Activated T-helper 1 cell treated with anti-CD3 and anti-CD28 coated beads, Interleukin-12 subunit alpha, Interleukin-12 subunit beta, Interleukin-2, Interleukin-4 antibody, amounts not matched to agents 30 ng/mL and 10 ng/mL and 1 ng/mL, durations not matched to agents 14 hours and 24 hours and 36 hours (primary cell): Measurements from ENCODE around the gene SNAI3. TPM values are rescaled to one million over a fixed set of nuclear protein-coding genes. Genes with fewer than 3 reads are reported as not detected.

Experiments used
- DNase-seq: peaks from one replicate; pipeline ENCODE4 v3.0.0; 2021; ENCODE audit warnings: low spot score
- H3K27ac Mint-ChIP-seq: one replicate; pipeline ENCODE4 v1.8.0; 2021; ENCODE audit warnings: mild to moderate bottlenecking, mixed read lengths
- H3K27me3 Mint-ChIP-seq: one replicate; pipeline ENCODE4 v1.8.0; 2022; ENCODE audit warnings: mild to moderate bottlenecking, moderate library complexity, mixed read lengths; ENCODE audit not compliant: insufficient read depth
- H3K36me3 Mint-ChIP-seq: one replicate; pipeline ENCODE4 v1.8.0; 2021; ENCODE audit warnings: low read depth, mixed read lengths
- H3K4me1 Mint-ChIP-seq: one replicate; pipeline ENCODE4 v1.8.0; 2021; ENCODE audit warnings: low read depth, mixed read lengths
- H3K4me3 Mint-ChIP-seq: one replicate; pipeline ENCODE4 v1.8.0; 2021; ENCODE audit warnings: mild to moderate bottlenecking, moderate library complexity, mixed read lengths
- H3K9me3 Mint-ChIP-seq: one replicate; pipeline ENCODE4 v1.8.0; 2021; ENCODE audit warnings: mixed read lengths
- intact Hi-C: fragments of 100-400 bp; cut with micrococcal nuclease; formaldehyde crosslinking; loops from one replicate; pipeline ENCODE4 v1.15.1; 2024
- total RNA-seq: library from RNA; stranded (reverse); gene quantifications from 2 replicates; pipeline ENCODE4 v1.2.3, GENCODE V29; 2022

SNAI3 gene
- total RNA-seq: 1.8 and 2.4 TPM in 2 replicates

DNA sequence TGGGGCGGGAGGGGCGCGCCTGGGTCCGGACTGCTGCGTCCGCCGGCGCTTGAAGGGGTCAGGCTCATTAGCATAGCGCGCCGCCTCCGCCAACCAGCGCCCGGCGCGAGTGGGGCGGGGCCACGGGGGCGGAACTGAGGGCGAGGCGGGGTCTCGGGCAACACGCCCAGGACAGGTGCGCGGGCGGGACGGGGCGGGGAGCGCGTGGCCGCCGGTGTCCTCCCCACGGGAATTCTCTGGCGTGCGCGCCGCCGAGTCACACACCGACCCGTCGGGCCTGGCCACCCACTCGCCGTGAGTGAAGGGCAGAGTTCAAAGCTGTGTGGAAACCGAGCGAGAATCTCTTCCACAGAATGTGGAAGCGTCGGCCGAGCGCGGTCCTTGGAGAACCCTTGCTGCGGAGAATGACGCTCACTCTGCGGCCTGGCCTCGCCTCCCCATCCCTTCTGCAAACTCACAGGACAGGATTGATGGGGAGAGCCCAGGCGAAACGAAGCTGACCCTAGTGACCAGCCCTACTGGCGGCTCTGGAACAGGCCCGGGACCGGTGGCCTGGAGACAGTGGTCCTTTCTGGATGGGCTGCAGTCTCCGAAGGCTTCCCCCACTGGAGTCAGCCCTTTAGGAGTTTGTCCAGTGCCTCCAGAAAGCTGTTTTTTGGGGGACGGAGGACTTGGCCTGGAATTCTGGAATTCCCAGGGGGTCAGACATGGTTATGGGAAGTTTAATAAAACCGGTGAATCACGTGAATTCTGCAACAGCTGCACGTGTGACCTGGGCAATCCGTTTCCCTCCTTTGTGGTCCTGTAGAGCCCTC is at the start of gene SNAI3:
Gene SNAI3, minus strand, starts transcription at position 69 of the 815 bp plus-strand sequence. CDS start 101 bp downstream, outside the sequence.
- peaks cover 3% of the 10 kb centered on the region for H3K27me3 Mint-ChIP-seq
- intact Hi-C loops: loop anchor here (1.0 kb wide), 3 partner anchors 15 to 35 kb away; partner anchors contain the start of genes CYBA and MVD
- peaks cover 46% of the 10 kb centered on the region for H3K4me1 Mint-ChIP-seq
- DNase-seq: peak; percentile 87
- H3K9me3 Mint-ChIP-seq: no peaks in the 10 kb centered on the region
- peaks cover 1% of the 10 kb centered on the region for H3K36me3 Mint-ChIP-seq
- peak within 1 kb of the TSS; percentile 80 for H3K4me3 Mint-ChIP-seq
- no peak within 1 kb of the TSS for H3K27ac Mint-ChIP-seq

DNA sequence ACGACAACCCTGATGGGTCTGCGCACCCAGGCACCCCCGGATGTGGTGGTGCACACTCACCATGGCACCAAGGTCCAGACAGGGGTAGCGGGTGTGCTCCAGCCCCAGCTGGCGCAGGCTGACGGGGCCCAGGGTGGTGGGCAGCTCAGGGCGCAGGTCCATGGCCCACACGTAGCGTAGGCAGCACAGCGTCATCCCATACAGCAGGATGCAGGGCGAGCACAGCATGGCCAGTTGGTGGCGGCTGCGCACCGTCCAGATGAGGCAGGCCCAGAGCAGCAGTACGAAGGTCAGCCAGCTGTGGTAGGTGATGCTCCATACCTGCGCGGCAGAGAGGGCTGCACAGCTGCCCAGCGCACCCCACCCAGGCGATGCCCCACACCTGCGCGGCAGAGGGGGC is 49.8 kb upstream of the SNAI3 start:
- Mint-ChIP-seq H3K36me3 (peaks cover 5% of the 10 kb centered on the region), H3K9me3 (no peaks in the 10 kb centered on the region), H3K27ac (no peak overlapping the region), H3K4me3 (no peak overlapping the region), H3K4me1 (no peaks in the 10 kb centered on the region), H3K27me3 (no peaks in the 10 kb centered on the region)
- DNase-seq: no peak
- intact Hi-C loops: loop anchor here (2.0 kb wide), 1 partner anchor 481 kb away; the partner anchor contains the start of gene ZNF778

DNA sequence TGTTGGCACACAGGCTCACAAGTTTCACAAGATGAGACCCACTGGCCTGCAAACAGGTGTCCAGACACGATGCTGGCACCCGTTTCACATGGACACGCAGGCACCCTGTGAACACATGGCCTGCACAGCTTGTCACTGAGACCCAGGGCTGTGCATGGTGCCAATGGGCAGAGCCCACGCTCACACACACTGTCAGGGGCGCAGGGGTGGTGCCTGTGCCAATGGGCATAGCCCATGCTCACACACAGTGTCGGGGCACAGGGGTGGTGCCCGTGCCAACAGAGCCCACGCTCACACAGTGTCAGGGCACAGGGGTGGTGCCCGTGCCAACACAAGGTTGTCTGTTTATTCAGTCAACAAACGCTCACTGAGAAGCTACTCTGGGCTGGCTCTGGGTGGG is 49.3 kb upstream of the SNAI3 start:
- Mint-ChIP-seq H3K4me3 (no peak overlapping the region), H3K27ac (no peak overlapping the region), H3K36me3 (peaks cover 10% of the 10 kb centered on the region), H3K9me3 (no peaks in the 10 kb centered on the region), H3K4me1 (no peaks in the 10 kb centered on the region), H3K27me3 (no peaks in the 10 kb centered on the region)
- no peak for DNase-seq
- intact Hi-C loops: loop anchor here (2.0 kb wide), 1 partner anchor 481 kb away; the partner anchor contains the start of gene ZNF778

DNA sequence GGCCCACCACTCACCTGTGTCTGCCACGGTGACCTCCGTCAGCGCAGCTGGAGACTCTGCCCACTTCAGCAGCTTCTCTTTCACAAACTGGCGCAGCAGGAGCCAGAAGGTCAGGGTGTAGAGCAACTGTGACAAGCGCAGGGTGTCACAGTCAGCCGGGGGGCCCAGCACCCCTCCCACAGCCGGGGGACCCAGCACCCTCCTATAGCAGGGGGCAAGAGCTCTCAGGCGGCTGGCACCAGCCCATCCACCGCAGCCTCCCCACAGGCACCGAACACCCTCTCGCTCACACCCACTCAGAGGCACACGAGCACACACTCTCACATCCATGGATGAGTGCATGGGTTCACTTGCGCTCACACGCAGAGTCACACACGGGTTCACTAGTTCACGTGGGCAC is 48.8 kb upstream of the SNAI3 start:
- Mint-ChIP-seq H3K9me3 (no peaks in the 10 kb centered on the region), H3K27ac (no peak overlapping the region), H3K36me3 (peaks cover 11% of the 10 kb centered on the region), H3K27me3 (no peaks in the 10 kb centered on the region), H3K4me3 (no peak overlapping the region), H3K4me1 (no peaks in the 10 kb centered on the region)
- intact Hi-C loops: no loop called here
- no peak for DNase-seq

DNA sequence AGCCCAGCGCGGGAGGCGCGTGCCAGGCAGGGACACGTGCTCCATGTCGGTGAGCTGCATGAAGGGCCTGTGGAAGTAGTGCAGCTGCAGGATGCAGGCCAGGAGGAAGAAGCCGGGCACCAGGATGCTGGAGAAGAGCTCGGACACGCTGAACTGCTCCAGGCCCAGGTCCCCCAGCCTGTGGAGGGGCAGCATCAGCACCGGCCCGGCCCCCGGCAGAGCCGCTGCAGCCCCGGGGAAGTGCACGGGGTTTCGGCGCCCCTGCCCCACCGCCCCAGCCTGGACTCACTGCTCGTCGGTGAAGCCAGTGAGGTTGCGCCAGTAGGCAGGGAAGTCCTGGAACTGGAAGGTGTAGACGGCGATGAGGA is 48.0 kb upstream of the SNAI3 start:
- DNase-seq: no peak
- H3K27me3 Mint-ChIP-seq: no peaks in the 10 kb centered on the region
- no peaks in the 10 kb centered on the region for H3K4me1 Mint-ChIP-seq
- intact Hi-C loops: no loop called here
- H3K4me3 Mint-ChIP-seq: no peak overlapping the region
- H3K27ac Mint-ChIP-seq: no peak overlapping the region
- H3K36me3 Mint-ChIP-seq: peaks cover 15% of the 10 kb centered on the region
- no peaks in the 10 kb centered on the region for H3K9me3 Mint-ChIP-seq

DNA sequence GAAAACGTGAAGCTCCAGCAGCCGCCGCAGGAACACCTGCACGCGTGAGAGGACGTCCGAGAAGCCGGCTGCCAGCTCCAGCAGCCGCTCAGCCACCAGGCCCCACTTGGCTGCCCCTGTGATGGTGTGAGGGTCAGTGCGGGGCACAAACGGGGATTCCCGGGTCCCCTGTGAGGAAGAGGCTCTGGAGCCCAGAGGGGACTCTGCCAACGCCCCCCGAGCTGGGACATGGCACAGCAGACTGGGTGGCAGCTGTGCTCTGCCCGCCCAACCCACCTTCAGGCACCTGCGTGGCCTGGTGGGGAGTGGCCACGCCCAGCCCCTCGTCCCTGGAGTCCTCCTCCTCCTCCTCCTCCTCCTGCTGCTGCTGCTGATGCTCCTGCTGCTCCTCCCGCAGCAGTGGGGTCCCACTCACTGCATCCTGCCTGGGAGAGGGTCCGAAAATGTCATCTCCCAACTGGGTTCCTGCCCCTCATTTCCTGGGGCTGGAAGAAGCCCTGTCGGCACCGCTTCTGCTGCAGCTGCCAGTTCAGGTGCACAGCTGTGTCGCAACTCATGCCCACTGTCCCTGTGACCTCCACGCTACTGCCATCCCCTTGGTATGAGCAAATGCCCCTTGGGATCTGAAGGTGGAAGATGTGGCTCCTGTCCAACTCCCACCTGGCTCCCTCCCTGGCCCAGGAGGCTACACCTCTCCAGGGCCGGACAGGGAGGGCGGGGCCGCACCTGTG is 47.5 kb upstream of the SNAI3 start:
- no peak overlapping the region for H3K4me3 Mint-ChIP-seq
- intact Hi-C loops: no loop called here
- peaks cover 15% of the 10 kb centered on the region for H3K36me3 Mint-ChIP-seq
- no peak for DNase-seq
- H3K27ac Mint-ChIP-seq: no peak overlapping the region
- H3K27me3 Mint-ChIP-seq: no peaks in the 10 kb centered on the region
- no peaks in the 10 kb centered on the region for H3K9me3 Mint-ChIP-seq
- H3K4me1 Mint-ChIP-seq: no peaks in the 10 kb centered on the region

DNA sequence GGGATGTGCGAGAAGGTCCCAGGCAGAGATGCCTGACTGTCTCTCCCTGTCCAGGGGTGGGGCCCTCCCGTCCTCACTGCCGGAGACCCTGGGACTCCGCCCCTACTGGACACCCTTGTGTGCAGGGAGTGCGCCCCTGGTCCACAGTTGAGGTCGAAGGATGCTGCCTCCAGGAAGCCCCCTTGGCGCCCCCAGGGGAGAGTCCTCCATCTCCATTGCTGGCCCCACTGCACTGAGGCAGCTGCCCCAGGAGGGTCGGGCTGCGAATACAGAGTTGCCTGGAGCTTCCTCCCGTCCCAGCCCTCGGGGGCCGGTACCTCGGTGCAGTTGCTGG is 46.6 kb upstream of the SNAI3 start:
- Mint-ChIP-seq H3K27ac (no peak overlapping the region), H3K9me3 (no peaks in the 10 kb centered on the region), H3K4me3 (no peak overlapping the region), H3K36me3 (peaks cover 15% of the 10 kb centered on the region), H3K4me1 (no peaks in the 10 kb centered on the region), H3K27me3 (no peaks in the 10 kb centered on the region)
- no peak for DNase-seq
- intact Hi-C loops: no loop called here

DNA sequence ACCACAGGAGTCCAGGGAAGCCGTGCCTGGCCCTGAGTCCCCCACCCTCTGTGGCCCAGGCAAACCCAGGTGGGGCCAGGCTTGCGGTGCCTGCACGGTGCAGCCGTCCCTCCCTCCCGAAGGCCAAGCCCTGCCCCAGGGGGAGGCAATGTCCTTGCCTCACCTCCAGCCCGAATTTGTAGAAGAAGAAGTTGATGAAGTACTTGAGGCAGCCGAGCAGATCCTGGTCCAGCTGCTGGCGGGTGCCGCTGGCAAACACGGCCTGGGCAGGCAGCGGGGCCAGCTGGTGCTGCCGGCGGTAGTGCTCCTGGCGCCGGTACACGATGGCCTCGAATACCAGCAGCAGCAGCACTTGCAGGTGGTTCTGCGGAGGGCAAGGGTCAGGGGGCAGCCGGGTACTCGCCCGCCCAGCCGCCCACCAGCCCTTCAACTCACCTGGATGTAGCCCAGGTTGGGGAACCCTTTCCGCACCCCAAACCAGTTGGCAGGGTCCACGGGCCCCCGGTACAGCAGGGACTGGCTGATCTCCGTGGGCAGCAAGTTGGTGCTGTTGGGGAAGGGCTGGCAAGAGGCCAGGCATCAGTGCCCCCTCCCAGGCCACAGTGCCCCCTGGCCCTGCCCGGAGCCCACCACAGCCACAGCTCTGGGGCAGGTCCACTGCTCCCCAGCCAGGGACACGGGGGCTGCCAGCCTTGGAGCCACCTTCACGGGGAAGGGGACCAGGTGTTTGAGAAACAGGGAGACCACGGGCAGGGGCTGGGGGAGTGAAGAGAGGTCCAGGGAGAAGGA is 46.1 kb upstream of the SNAI3 start:
- Mint-ChIP-seq H3K9me3 (no peaks in the 10 kb centered on the region), H3K27me3 (no peaks in the 10 kb centered on the region), H3K4me3 (no peak overlapping the region), H3K36me3 (peaks cover 15% of the 10 kb centered on the region), H3K27ac (no peak overlapping the region), H3K4me1 (no peaks in the 10 kb centered on the region)
- intact Hi-C loops: no loop called here
- DNase-seq: no peak

DNA sequence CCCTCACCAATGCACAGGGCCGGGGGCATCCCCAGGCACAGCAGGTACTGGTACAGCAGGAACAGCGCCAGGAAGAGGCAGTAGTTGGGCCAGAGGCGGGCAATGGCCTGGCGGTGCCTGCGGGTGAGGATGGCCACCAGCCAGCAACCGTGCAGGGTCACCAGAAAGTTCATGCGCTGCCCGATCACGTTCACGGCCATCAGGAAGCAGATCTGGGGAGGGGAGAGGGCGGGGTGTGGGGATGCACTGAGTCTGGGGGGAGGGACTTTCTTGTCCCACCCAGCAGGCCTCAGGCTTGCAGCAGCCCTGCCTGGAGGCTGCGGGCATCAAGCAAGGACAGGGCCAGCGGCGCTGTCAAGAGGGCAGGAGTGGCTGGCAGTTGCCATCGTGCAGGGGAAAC is 45.4 kb upstream of the SNAI3 start:
- H3K9me3 Mint-ChIP-seq: no peaks in the 10 kb centered on the region
- no peak overlapping the region for H3K27ac Mint-ChIP-seq
- H3K4me1 Mint-ChIP-seq: no peaks in the 10 kb centered on the region
- no peaks in the 10 kb centered on the region for H3K27me3 Mint-ChIP-seq
- H3K4me3 Mint-ChIP-seq: no peak overlapping the region
- no peak for DNase-seq
- intact Hi-C loops: no loop called here
- H3K36me3 Mint-ChIP-seq: peaks cover 15% of the 10 kb centered on the region

DNA sequence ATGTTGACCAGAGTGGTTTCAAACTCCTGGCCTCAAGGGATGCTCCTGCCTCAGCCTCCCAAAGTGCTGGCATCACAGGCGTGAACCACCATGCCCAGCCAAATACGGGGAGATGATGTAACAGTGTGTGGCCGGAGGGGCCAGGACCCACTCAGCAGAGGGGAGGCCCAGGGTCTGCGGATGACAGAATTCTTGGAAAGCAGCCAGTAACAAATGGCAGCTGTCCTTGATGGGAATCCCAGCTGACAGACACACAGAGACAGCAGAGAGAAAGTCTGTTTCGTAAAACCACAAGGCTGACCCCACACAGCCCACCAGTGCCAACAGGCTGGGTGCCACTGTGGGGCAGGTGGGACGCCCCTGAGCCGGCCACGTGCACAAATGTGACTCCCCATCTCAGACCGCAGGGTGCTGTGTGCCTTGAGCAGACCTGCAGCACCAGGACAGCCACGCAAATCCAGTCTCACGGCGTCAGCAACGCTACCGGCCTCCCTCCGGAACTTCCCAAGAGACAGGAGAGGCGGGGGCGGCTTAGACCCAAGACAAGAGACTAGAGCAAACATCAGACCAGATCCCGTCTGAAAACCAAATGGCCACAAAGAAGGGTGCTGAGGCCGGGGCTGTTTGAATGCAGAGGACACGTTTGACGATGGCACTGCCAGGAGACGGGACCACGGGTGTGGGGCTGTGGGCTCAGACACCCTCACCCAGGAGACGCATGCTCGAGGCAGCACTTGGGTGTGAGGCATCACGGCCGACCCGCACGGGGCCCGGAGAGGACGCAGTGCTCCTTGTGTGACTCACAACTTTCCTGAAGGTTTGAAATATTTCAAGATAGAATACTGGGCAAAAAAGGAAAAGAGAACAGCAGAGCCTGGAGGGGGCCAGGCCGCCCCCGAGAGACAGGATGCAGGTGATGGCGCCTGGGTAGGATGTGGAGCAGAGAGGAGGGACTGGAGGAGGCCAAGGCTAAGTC is 44.6 kb upstream of the SNAI3 start:
- no peak overlapping the region for H3K27ac Mint-ChIP-seq
- intact Hi-C loops: no loop called here
- peaks cover 19% of the 10 kb centered on the region for H3K36me3 Mint-ChIP-seq
- no peaks in the 10 kb centered on the region for H3K27me3 Mint-ChIP-seq
- no peak overlapping the region for H3K4me3 Mint-ChIP-seq
- DNase-seq: no peak
- H3K4me1 Mint-ChIP-seq: no peaks in the 10 kb centered on the region
- H3K9me3 Mint-ChIP-seq: no peaks in the 10 kb centered on the region

DNA sequence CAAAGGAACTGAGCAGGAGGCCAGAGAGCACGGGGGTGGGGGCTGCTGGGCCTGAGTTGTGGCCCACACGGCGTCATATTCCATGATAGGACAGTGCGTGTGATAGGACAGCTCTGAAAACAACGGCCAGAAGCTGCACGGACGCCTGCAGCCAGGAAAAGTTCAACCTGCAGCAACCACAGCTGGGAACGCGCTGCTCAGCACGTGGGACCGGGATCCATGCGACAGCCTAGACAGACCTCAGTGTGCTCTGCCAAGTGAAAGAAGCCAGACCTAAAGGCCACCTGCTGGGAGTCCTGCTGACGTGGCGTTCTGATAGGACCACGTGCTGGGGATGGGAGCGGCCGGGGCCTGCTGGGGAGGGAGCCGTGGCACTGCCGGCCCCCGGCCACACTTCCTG is 41.6 kb upstream of the SNAI3 start:
- no peaks in the 10 kb centered on the region for H3K9me3 Mint-ChIP-seq
- H3K4me1 Mint-ChIP-seq: no peaks in the 10 kb centered on the region
- H3K27ac Mint-ChIP-seq: no peak overlapping the region
- H3K36me3 Mint-ChIP-seq: peaks cover 23% of the 10 kb centered on the region
- intact Hi-C loops: no loop called here
- H3K4me3 Mint-ChIP-seq: no peak overlapping the region
- no peaks in the 10 kb centered on the region for H3K27me3 Mint-ChIP-seq
- DNase-seq: no peak

DNA sequence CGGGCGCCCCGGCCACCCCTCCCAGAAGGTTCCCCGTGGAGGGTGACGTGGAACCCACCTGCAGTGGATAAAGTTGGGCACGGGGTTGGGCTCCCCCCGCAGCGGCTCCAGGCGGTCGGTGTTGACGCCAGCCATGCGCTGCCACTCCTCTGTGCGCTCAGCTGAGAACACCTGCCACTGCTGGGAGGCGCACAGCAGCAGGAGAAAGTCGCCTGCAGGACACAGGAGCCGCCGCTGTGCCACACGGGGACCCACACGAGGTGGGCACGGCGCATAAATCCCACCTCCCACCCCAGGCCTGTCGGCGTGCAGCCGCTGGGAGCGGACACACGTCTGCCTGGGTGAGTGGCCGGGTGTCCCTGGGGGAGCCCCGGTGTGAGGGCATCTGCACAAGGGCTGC is 40.7 kb upstream of the SNAI3 start:
- Mint-ChIP-seq H3K27me3 (no peaks in the 10 kb centered on the region), H3K27ac (no peak overlapping the region), H3K4me3 (no peak overlapping the region), H3K36me3 (peaks cover 26% of the 10 kb centered on the region), H3K4me1 (no peaks in the 10 kb centered on the region), H3K9me3 (no peaks in the 10 kb centered on the region)
- intact Hi-C loops: no loop called here
- no peak for DNase-seq
